HCT116 (cell line): ENCODE measurements around the gene SULT2B1. TPM values are rescaled to one million over a fixed set of nuclear protein-coding genes. Genes with fewer than 3 reads are reported as not detected.

ENCODE experiments used
- ATAC-seq: fragments of 200-7000 bp; cut with Tn5 transposase; 2 replicates; pipeline ENCODE4 v1.9.1; 2020; ENCODE audit warnings: mild to moderate bottlenecking, moderate library complexity
- Bru-seq: library from RNA; stranded (reverse); fragments of 400-500 nt; gene quantifications from one replicate; lab custom pipeline; 2021; lab: Mats Ljungman, UMichigan
- BruChase-seq, 2 experiments: library from RNA; stranded (reverse); fragments of 400-500 nt; gene quantifications; one replicate each; lab custom pipeline; 2021; lab: Mats Ljungman, UMichigan
- BruUV-seq: library from RNA; stranded (reverse); fragments of 400-500 nt; replicated peaks from 2 replicates; lab custom pipeline; 2021; lab: Mats Ljungman, UMichigan
- CTCF ChIA-PET: fragments of 300-600 bp; sonication (Branson Sonifier 250); formaldehyde crosslinking; loops from one replicate; lab custom pipeline; 2021; ENCODE audit warnings: antibody characterized with exemption; lab: Charles Lee
- POLR2A ChIA-PET: fragments of 300-600, 350-600 bp; sonication (Branson Sonifier 250); formaldehyde crosslinking; loops from one replicate; lab custom pipeline; 2021; ENCODE audit warnings: antibody characterized with exemption; lab: Charles Lee
- RAD21 ChIA-PET, 2 experiments: fragments of 300-600 bp; sonication (Branson Sonifier 250); formaldehyde crosslinking; loops; one replicate each; lab custom pipeline; 2023; ENCODE audit warnings: low total read pairs in 2 of 2; ENCODE audit not compliant: uncharacterized antibody in 2 of 2, unreplicated experiment in 2 of 2, low non-redundant PET in 1 of 2; lab: Charles Lee
- DNase-seq: peaks from one replicate; pipeline ENCODE4 v3.0.0-alpha.2; 2010; ENCODE audit warnings: low read depth, low spot score
- H2AFZ ChIP-seq: fragments of 200-600 bp; shearing (Covaris generic), sonication (generic); 2 replicates; pipeline ENCODE4 v1.6.1; 2017; ENCODE audit warnings: low read depth, mixed run types, mixed read lengths, antibody characterized with exemption, low read length; ENCODE audit not compliant: poor library complexity, severe bottlenecking
- H3K27ac ChIP-seq: 2 replicates; pipeline ENCODE4 v1.5.1; 2012; ENCODE audit warnings: low read depth, low read length
- H3K27me3 ChIP-seq: fragments of 200-600 bp; sonication (generic); 2 replicates; pipeline ENCODE4 v1.6.1; 2016; ENCODE audit warnings: mixed run types, low read length, mixed read lengths; ENCODE audit not compliant: insufficient read depth
- H3K36me3 ChIP-seq, 2 experiments: fragments of 200-500 bp in 1 of 2; fragments of 200-600 bp in 1 of 2; sonication (Bioruptor generic) in 1 of 2; sonication (generic) in 1 of 2; 2 replicates each; pipeline versions ENCODE4 v1.5.1 to v1.6.1; 2014 to 2016; ENCODE audit warnings: low read length in 2 of 2, inconsistent platforms in 1 of 2, mixed read lengths in 1 of 2, mixed run types in 1 of 2; ENCODE audit not compliant: insufficient read depth in 2 of 2, control insufficient read depth in 1 of 2
- H3K4me1 ChIP-seq, 2 experiments: fragments of 200-600 bp in 1 of 2; sonication (generic) in 1 of 2; 2 replicates each; pipeline versions ENCODE4 v1.5.1 to v1.6.1; 2012 to 2017; ENCODE audit warnings: low read length in 2 of 2, inconsistent platforms in 1 of 2, mild to moderate bottlenecking in 1 of 2, mixed read lengths in 1 of 2, mixed run types in 1 of 2, moderate library complexity in 1 of 2; ENCODE audit not compliant: insufficient read depth in 2 of 2, control insufficient read depth in 1 of 2
- H3K4me2 ChIP-seq: fragments of 200-600 bp; sonication (generic); 2 replicates; pipeline ENCODE4 v1.6.1; 2017; ENCODE audit warnings: mixed run types, low read length, mixed read lengths
- H3K4me3 ChIP-seq, 2 experiments: fragments of 200-600 bp in 1 of 2; sonication (generic) in 1 of 2; replicated peaks in 1 of 2; 2 replicates each; pipeline ENCODE4 v1.5.1; 2011 to 2016; ENCODE audit warnings: low read length in 2 of 2, control low read depth in 1 of 2, low read depth in 1 of 2, mild to moderate bottlenecking in 1 of 2, mixed read lengths in 1 of 2, mixed run types in 1 of 2
- H3K79me2 ChIP-seq: fragments of 200-600 bp; sonication (generic); 2 replicates; pipeline ENCODE4 v1.6.1; 2017; ENCODE audit warnings: mild to moderate bottlenecking, mixed run types, low read length, moderate library complexity, mixed read lengths; ENCODE audit not compliant: insufficient read depth
- H3K9ac ChIP-seq: fragments of 200-600 bp; sonication (generic); 2 replicates; pipeline ENCODE4 v1.6.1; 2016; ENCODE audit warnings: low read length, mixed read lengths
- H3K9me2 ChIP-seq: fragments of 200-600 bp; sonication (generic), shearing (Covaris generic); 2 replicates; pipeline ENCODE4 v1.6.1; 2017; ENCODE audit warnings: mixed run types, mild to moderate bottlenecking, moderate library complexity; ENCODE audit not compliant: insufficient read depth
- H3K9me3 ChIP-seq, 2 experiments: fragments of 200-500 bp in 1 of 2; fragments of 200-600 bp in 1 of 2; sonication (Bioruptor generic) in 1 of 2; sonication (generic) in 1 of 2; 2 replicates each; pipeline ENCODE4 v1.6.1; 2014 to 2017; ENCODE audit warnings: low read length in 2 of 2, mixed read lengths in 2 of 2, inconsistent platforms in 1 of 2, low read depth in 1 of 2, mild to moderate bottlenecking in 1 of 2, mixed run types in 1 of 2, moderate library complexity in 1 of 2; ENCODE audit not compliant: control insufficient read depth in 1 of 2, insufficient read depth in 1 of 2
- H4K20me1 ChIP-seq: fragments of 200-600 bp; sonication (generic), shearing (Covaris generic); 2 replicates; pipeline ENCODE4 v1.6.1; 2017; ENCODE audit warnings: mixed run types, mild to moderate bottlenecking, moderate library complexity; ENCODE audit not compliant: insufficient read depth
- EGR1 ChIP-seq: IDR thresholded peaks from 2 replicates; pipeline ENCODE4 v1.6.1; 2012; ENCODE audit warnings: low read depth
- FOSL1 ChIP-seq: IDR thresholded peaks from 2 replicates; pipeline ENCODE4 v1.6.1; 2012; ENCODE audit warnings: low read depth
- POLR2AphosphoS5 ChIP-seq: IDR thresholded peaks from 2 replicates; pipeline ENCODE4 v1.6.1; 2011; ENCODE audit warnings: mild to moderate bottlenecking, low read depth, low read length, moderate library complexity
- SRF ChIP-seq: IDR thresholded peaks from 2 replicates; pipeline ENCODE4 v1.6.1; 2012; ENCODE audit warnings: low read depth
- intact Hi-C: fragments of 100-400 bp; cut with micrococcal nuclease; formaldehyde crosslinking; loops from 2 replicates; pipeline ENCODE4 v1.10.0; 2022
- long read RNA-seq: library from polyadenylated mRNA; unstranded; transcript quantifications from one replicate; pipeline ENCODE4 v2.0.0, GENCODE V29; 2021; ENCODE audit not compliant: unreplicated experiment
- polyA plus RNA-seq: library from polyadenylated mRNA; unstranded; fragments of >200 nt; gene quantifications from 2 replicates; pipeline ENCODE4 v1.2.1, GENCODE V29; 2012; ENCODE audit warnings: missing spikeins
- total RNA-seq: library from RNA; stranded (reverse); gene quantifications from one replicate; pipeline ENCODE4 v1.2.1, GENCODE V29; 2021; ENCODE audit not compliant: unreplicated experiment

SULT2B1 gene
- 4.8 TPM for total RNA-seq
- 7.1 and 8.1 TPM in 2 replicates for polyA plus RNA-seq
- Bru-seq, nascent RNA, result percentile 29 among the genes with signal in this experiment
- percentile 30 among the genes with signal in this experiment for BruChase-seq, experiment 1, labeled RNA remaining after a 6-hour chase
- BruChase-seq, experiment 2, labeled RNA remaining after a 2-hour chase, result percentile 23 among the genes with signal in this experiment
- long read RNA-seq, partial matches to known transcripts, result 1 of 7 reads
- long read RNA-seq, other reads (novel, unspliced or antisense), result 3 of 7 reads

DNA sequence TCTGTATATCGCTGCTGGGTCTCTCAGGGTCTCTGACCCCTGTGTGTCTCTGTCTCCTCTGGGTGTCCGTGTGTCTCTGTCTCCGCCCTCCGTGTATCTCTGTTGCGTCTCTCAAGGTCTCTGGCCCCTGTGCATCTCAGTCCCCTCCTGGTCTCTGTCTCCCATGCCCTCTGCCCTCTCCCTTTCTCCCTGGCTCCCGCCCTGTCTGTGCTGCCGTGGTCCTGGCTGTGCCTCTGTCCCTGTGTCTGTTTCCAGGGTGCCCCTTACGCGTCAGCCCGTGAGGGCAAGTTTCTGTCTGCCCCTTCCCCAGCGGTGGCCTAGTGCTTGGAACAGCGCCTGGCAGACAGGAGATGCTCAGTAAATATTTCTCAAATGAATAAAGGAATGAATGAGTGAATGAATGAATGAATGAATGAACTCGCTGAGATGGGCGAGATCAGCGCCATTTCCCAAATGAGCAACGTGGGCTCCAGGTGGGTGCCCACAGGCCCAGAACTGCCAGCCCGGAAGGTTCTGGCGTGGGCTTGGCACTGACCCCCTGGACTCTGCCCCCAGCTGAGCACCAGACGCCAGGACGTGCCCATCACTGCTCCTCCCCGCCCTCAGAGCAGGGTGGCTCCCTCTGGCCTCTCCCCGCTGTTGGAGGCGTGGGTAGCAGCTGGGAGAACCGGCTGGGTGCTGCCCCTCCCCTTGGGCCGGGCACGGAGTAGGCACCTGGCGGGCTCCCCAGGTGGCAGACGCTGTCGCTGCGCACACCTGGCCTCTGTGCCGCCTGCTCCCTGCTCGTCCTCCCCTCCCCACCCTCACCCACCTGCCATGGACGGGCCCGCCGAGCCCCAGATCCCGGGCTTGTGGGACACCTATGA lies at the start of gene SULT2B1:
SULT2B1 (plus strand) TSS at position 736 of the 866 bp plus-strand sequence; CDS start at position 817, 81 bp downstream.
- H3K9me2 ChIP-seq, result no peaks in the 10 kb centered on the region
- TF ChIP-seq POLR2AphosphoS5 (peak; percentile 26; the same call in 1 of the 2 replicates), SRF (no peak)
- no peak within 1 kb of the TSS for H2AFZ ChIP-seq
- ChIA-PET POLR2A (no interaction called here), RAD21 (no interaction called here), CTCF (no interaction called here)
- H3K4me2 ChIP-seq, result peak within 1 kb of the TSS; percentile 55
- no peaks in the 10 kb centered on the region for H3K36me3 ChIP-seq
- no peaks in the 10 kb centered on the region for H3K79me2 ChIP-seq
- peaks cover 39 to 54% of the 10 kb centered on the region in 2 experiments for H3K4me1 ChIP-seq
- H4K20me1 ChIP-seq, result no peaks in the 10 kb centered on the region
- H3K9ac ChIP-seq, result no peak within 1 kb of the TSS
- DNase-seq (no peak), ATAC-seq (peak; percentile 65)
- no peaks in the 10 kb centered on the region for H3K27me3 ChIP-seq
- no peak within 1 kb of the TSS for H3K4me3 ChIP-seq
- no peak within 1 kb of the TSS; the same call in 1 of the 2 replicates for H3K27ac ChIP-seq
- no peaks in the 10 kb centered on the region for H3K9me3 ChIP-seq
- intact Hi-C loops, result no loop called here
- no TSS peak for BruUV-seq

DNA sequence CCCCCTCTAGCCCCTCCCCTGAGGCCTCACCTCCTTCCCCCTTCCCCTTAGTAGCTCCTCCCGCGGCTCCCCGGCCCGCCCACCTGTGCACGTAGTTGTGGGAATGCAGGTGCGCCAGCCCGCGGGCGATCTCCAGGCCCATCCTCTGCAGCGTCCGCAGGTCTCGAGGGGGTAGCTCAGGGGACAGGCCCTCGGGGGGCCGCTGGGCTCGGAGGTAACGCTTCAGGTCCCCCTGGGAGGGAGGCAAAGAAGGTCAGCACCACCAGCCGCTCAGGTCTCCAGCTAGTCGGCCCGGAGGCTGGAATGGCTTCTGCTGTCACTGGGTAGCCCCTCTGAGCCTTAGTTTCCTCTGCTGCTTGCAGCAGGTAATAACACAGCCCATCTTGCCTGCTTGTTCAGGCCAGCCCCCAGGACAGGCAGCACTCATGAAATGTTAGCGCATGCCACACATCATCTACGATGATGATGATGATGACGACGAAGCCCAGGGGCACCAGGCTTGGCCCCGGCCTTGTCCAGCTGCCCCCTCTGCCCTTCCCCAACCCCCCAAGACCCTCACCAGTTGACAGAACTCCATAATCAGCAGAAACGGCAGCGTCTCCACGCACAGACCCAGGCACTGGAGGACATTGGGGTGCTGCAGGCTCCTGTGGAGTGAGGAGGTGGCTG lies 49.5 kb upstream of the SULT2B1 start:
- H3K36me3 ChIP-seq, result no peaks in the 10 kb centered on the region; a peak in 1 of 4 replicates
- H3K27me3 ChIP-seq, result no peaks in the 10 kb centered on the region
- no peaks in the 10 kb centered on the region for H3K9me3 ChIP-seq
- H3K4me3 ChIP-seq, result peak overlapping the region; percentile 49 to 64
- no peak overlapping the region for H2AFZ ChIP-seq
- TSS peak; percentile 85 for BruUV-seq
- peak overlapping the region; percentile 65 for H3K9ac ChIP-seq
- peak overlapping the region; percentile 94 for H3K4me2 ChIP-seq
- POLR2A ChIA-PET, result interaction anchor here (0.6 to 1.2 kb wide), 10 partner anchors 7 to 122 kb away, joined by 3 to 11 read pairs (median 4); partner anchors contain the start of genes RPL18 and SPHK2
- no peaks in the 10 kb centered on the region for H4K20me1 ChIP-seq
- H3K79me2 ChIP-seq, result no peaks in the 10 kb centered on the region; the same call in 1 of the 2 replicates
- CTCF ChIA-PET, result interaction anchor here (1.0 to 1.5 kb wide), 7 partner anchors 10 to 190 kb away, joined by 4 to 32 read pairs (median 8); no protein-coding TSS in a partner anchor
- ATAC-seq (peak; percentile 0; the same call in 1 of the 2 replicates), DNase-seq (no peak)
- H3K27ac ChIP-seq, result peak overlapping the region; percentile 61
- peaks cover 12 to 43% of the 10 kb centered on the region in 2 experiments for H3K4me1 ChIP-seq
- intact Hi-C loops, result no loop called here
- H3K9me2 ChIP-seq, result no peaks in the 10 kb centered on the region
- RAD21 ChIA-PET, result interaction anchor here (0.6 to 1.1 kb wide), 9 partner anchors 10 to 168 kb away, joined by 3 to 13 read pairs (median 5); partner anchors contain the start of genes RPL18 (in 1 of the 2) and SPHK2 (in 1 of the 2)
- no peak for TF ChIP-seq EGR1
- TF ChIP-seq POLR2AphosphoS5, result peak; percentile 69
- no peak for TF ChIP-seq FOSL1
